DND-41 (cell line): ENCODE data around the gene EED.
"Not testable (repeated sequence)": the region's sequence is repeated elsewhere in the genome, so short reads cannot be mapped to it uniquely, and the experiment has no call there.

Experiments used
- ATAC-seq: fragments of 200-7000 bp; cut with Tn5 transposase; 3 replicates; pipeline ENCODE4 v1.9.1; 2021; ENCODE audit warnings: low read depth; ENCODE audit not compliant: insufficient read depth
- DNase-seq: peaks from one replicate; pipeline ENCODE4 v3.0.0-alpha.2; 2020
- H2AFZ ChIP-seq: 2 replicates; pipeline ENCODE4 v1.6.0; 2012; ENCODE audit warnings: low read depth, low read length
- H3K27ac ChIP-seq: 2 replicates; pipeline ENCODE4 v1.5.1; 2012; ENCODE audit warnings: low read length, inconsistent platforms
- H3K27me3 ChIP-seq: fragments of 200-600 bp; sonication (generic); 2 replicates; pipeline ENCODE4 v1.6.0; 2012; ENCODE audit warnings: low read length, mild to moderate bottlenecking, inconsistent platforms; ENCODE audit not compliant: insufficient read depth, poor library complexity
- H3K36me3 ChIP-seq: 2 replicates; pipeline ENCODE4 v1.5.1; 2012; ENCODE audit warnings: low read length, inconsistent platforms; ENCODE audit not compliant: insufficient read depth
- H3K4me1 ChIP-seq: 2 replicates; pipeline ENCODE4 v1.5.1; 2012; ENCODE audit warnings: mild to moderate bottlenecking, low read length; ENCODE audit not compliant: insufficient read depth
- H3K4me2 ChIP-seq: 2 replicates; pipeline ENCODE4 v1.6.0; 2012; ENCODE audit warnings: mild to moderate bottlenecking, moderate library complexity, low read length, inconsistent platforms; ENCODE audit not compliant: insufficient read depth
- H3K4me3 ChIP-seq, 2 experiments: fragments of 200-600 bp in 1 of 2; shearing (Covaris generic) in 1 of 2; 2 replicates each; pipeline ENCODE4 v1.5.1; 2012 to 2016; ENCODE audit warnings: inconsistent platforms in 2 of 2, low read length in 2 of 2, mild to moderate bottlenecking in 2 of 2, low read depth in 1 of 2, moderate library complexity in 1 of 2
- H3K79me2 ChIP-seq: 2 replicates; pipeline ENCODE4 v1.6.0; 2012; ENCODE audit warnings: low read length, inconsistent platforms; ENCODE audit not compliant: insufficient read depth
- H3K9ac ChIP-seq: 2 replicates; pipeline ENCODE4 v1.6.0; 2012; ENCODE audit warnings: low read depth, mild to moderate bottlenecking, inconsistent platforms, low read length, moderate library complexity
- H3K9me3 ChIP-seq: 2 replicates; pipeline ENCODE4 v1.5.1; 2012; ENCODE audit warnings: low read length, moderate library complexity, mild to moderate bottlenecking, inconsistent platforms; ENCODE audit not compliant: insufficient read depth, severe bottlenecking
- H4K20me1 ChIP-seq: 2 replicates; pipeline ENCODE4 v1.6.0; 2012; ENCODE audit warnings: low read length; ENCODE audit not compliant: insufficient read depth
- CTCF ChIP-seq: IDR thresholded peaks from 2 replicates; pipeline ENCODE4 v1.5.1; 2012; ENCODE audit warnings: borderline replicate concordance, low read length, moderate library complexity, mild to moderate bottlenecking; ENCODE audit not compliant: poor library complexity, severe bottlenecking; ENCODE audit errors: extremely low read depth
- EZH2 ChIP-seq: IDR thresholded peaks from 3 replicates; pipeline ENCODE4 v1.6.1; 2012; ENCODE audit warnings: borderline replicate concordance, low read depth, mild to moderate bottlenecking, moderate library complexity, low read length, inconsistent platforms; ENCODE audit not compliant: severe bottlenecking

EED gene

GRCh38 chr11:86288776-86289507 is 44.4 kb downstream of the EED start:
- Histone ChIP-seq H3K79me2 (no peaks in the 10 kb centered on the region), H3K9ac (no peak overlapping the region), H3K9me3 (no peaks in the 10 kb centered on the region), H3K27ac (no peak overlapping the region), H4K20me1 (no peaks in the 10 kb centered on the region), H3K4me3 (no peak overlapping the region), H3K4me2 (no peak overlapping the region), H3K36me3 (peaks cover 7% of the 10 kb centered on the region; the same call in 1 of the 2 replicates), H2AFZ (no peak overlapping the region), H3K4me1 (no peaks in the 10 kb centered on the region), H3K27me3 (no peaks in the 10 kb centered on the region)
- TF ChIP-seq CTCF (no peak), EZH2 (no peak)
- peak; percentile 18; the same call in 1 of the 3 replicates for ATAC-seq
- DNase-seq: no peak

GRCh38 chr11:86289508-86290280 is 45.1 kb downstream of the EED start:
- H3K9ac ChIP-seq, ATAC-seq, H3K9me3 ChIP-seq, H3K27ac ChIP-seq, H3K79me2 ChIP-seq, H3K4me1 ChIP-seq, H3K36me3 ChIP-seq, H4K20me1 ChIP-seq, H3K27me3 ChIP-seq, H3K4me2 ChIP-seq, H3K4me3 ChIP-seq, H2AFZ ChIP-seq, DNase-seq: not testable (repeated sequence)

GRCh38 chr11:86291466-86292262 is 47.1 kb downstream of the EED start:
- Histone ChIP-seq H3K79me2 (no peaks in the 10 kb centered on the region), H3K27me3 (no peaks in the 10 kb centered on the region), H4K20me1 (no peaks in the 10 kb centered on the region), H3K4me2 (no peak overlapping the region), H3K27ac (no peak overlapping the region), H3K4me3 (no peak overlapping the region), H3K4me1 (no peaks in the 10 kb centered on the region), H3K9me3 (no peaks in the 10 kb centered on the region), H3K36me3 (no peaks in the 10 kb centered on the region), H2AFZ (no peak overlapping the region), H3K9ac (no peak overlapping the region)
- DNase-seq: peak; percentile 60
- TF ChIP-seq CTCF (peak; percentile 75), EZH2 (no peak)
- peak; percentile 56; the same call in 2 of the 3 replicates for ATAC-seq
